Fibroblast of lung (primary cell): Measurements from ENCODE around the gene DNTT.

Source experiments
- EZH2 ChIP-seq: IDR thresholded peaks from 2 replicates; pipeline ENCODE4 v1.5.1; 2012; ENCODE audit warnings: low read length, control low read depth, mild to moderate bottlenecking; ENCODE audit errors: missing control alignments
- TF ChIP-seq, protein P1 (sequence below), 2 donors: IDR thresholded peaks in 1 of 2; conservative IDR thresholded peaks in 1 of 2; 1 replicate in 1 of 2; 2 replicates in 1 of 2; pipeline ENCODE4 v1.5.1; 2011 to 2012; ENCODE audit warnings: low read length in 2 of 2, control low read depth in 1 of 2, inconsistent platforms in 1 of 2, low read depth in 1 of 2, mild to moderate bottlenecking in 1 of 2

DNA sequence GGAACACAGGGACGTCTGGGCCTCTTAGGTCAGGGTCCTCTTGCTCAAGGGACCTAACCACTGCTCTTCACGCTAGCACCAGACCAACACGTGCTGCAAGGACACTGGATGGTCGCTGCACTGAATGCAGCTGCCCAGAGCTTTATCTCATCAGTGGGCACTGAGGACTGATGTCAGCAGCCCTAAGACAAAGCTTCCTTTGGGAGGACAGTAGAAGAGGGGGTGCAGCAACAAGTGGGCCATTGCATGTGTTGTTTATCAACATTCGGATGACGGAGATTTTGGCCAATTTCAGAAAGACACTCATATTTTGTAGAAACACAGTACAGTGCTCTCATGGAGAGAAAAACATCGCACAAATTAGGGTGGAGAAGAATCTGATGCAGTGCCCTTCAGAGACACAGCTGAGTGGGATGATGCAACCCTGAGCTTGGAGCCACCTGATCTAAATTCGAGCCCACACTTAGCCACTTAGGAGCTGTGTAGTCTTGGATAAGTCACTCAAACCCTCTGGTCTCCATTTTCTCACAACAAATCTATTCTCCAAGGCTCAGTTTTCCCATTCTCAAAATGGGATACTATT is 52.9 kb downstream of the DNTT start:
- TF ChIP-seq, protein P1, sequence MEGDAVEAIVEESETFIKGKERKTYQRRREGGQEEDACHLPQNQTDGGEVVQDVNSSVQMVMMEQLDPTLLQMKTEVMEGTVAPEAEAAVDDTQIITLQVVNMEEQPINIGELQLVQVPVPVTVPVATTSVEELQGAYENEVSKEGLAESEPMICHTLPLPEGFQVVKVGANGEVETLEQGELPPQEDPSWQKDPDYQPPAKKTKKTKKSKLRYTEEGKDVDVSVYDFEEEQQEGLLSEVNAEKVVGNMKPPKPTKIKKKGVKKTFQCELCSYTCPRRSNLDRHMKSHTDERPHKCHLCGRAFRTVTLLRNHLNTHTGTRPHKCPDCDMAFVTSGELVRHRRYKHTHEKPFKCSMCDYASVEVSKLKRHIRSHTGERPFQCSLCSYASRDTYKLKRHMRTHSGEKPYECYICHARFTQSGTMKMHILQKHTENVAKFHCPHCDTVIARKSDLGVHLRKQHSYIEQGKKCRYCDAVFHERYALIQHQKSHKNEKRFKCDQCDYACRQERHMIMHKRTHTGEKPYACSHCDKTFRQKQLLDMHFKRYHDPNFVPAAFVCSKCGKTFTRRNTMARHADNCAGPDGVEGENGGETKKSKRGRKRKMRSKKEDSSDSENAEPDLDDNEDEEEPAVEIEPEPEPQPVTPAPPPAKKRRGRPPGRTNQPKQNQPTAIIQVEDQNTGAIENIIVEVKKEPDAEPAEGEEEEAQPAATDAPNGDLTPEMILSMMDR (conservative IDR thresholded peaks at IDR 0.05 in 1 of 2, IDR thresholded peaks at IDR 0.05 in 1 of 2; ENCODE audit: low read depth in 1 of 2, low read length in 2 of 2): no peak
- no peak for TF ChIP-seq EZH2
